A549 treated with dexamethasone at 1 μM for 4 hours (cell line): ENCODE data around the gene TMEM165. TPM values are rescaled to one million over a fixed set of nuclear protein-coding genes. Genes with fewer than 3 reads are reported as not detected.

Source experiments
- total RNA-seq: library from RNA; stranded (reverse); fragments of 200-300 nt; extraction: Qiagen RNA extraction; gene quantifications from 5 replicates; pipeline ENCODE4 v1.2.3, GENCODE V29; 2022

Gene TMEM165
- 51.3 to 57.3 TPM (median 54.9 TPM) in 5 replicates for total RNA-seq

DNA sequence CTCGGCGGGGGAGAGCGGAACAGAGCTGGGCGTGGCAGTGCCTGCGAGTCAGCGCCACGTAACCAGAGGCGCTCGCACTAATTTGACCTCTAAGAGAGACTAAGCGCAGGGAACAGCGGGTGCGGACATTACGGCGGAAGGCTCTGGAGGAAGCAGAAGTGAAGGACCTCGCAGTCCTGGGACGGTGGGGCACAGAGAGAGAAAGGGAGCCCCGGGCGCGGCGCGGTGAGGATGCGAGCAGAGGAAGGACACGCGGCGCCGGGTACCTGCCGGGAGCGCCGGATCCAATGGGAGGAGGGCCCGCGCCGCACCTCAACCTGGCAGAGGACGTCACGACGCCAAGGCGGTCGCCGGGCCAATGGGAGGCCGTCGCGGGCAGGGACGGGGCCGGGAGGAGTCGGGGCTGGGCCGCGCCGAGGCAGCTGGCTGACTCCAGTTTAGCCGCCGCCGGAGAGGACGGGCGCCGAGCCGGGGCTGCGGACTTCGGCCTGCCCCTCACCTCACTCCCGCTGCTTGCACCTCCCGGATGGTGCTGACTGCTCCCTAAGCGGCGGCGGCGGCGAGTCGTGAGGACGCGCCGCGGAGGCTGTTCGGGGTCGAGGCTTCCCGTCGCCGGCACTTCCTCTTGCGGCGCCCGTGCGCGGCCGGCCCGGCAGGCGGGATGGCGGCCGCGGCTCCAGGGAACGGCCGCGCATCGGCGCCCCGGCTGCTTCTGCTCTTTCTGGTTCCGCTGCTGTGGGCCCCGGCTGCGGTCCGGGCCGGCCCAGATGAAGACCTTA lies at the start of gene TMEM165:
TSS of gene TMEM165 (plus strand) at position 429 of the 779 bp plus-strand sequence. CDS start at position 662, 233 bp downstream.

GRCh38 chr4:55345980-55346850 lies 49.5 kb upstream of the TMEM165 start, which contains the start of gene SRD5A3:
Gene SRD5A3 (plus strand): TSS chr4:55346242. CDS start chr4:55346337, 95 bp downstream.

Other genes with a start within 250 kb of the TMEM165 start
- gene SRD5A3, start 49.7 kb upstream of the TMEM165 start, total RNA-seq = 8.6 to 11.4 TPM (median 9.9 TPM) in 5 replicates
- 3.5 to 7.9 TPM (median 6.0 TPM) in 5 replicates for gene CLOCK, start 151.0 kb downstream of the TMEM165 start, total RNA-seq
- gene PDCL2, start 196.3 kb downstream of the TMEM165 start, total RNA-seq = not detected in 5 replicates
- 0.27 to 0.54 TPM (median 0.44 TPM) in 5 replicates for gene NMU, start 240.3 kb downstream of the TMEM165 start, total RNA-seq